WI38 (cell line): Measurements from ENCODE around the gene RBM20.

ENCODE experiments used
- H3K4me3 ChIP-seq: 2 replicates; pipeline ENCODE4 v1.5.1; 2011; ENCODE audit warnings: low read depth, mild to moderate bottlenecking, control low read depth, low read length
- CTCF ChIP-seq: IDR thresholded peaks from 2 replicates; pipeline ENCODE4 v1.5.1; 2012; ENCODE audit warnings: low read depth, mild to moderate bottlenecking, control low read depth, low read length

RBM20 gene

GRCh38 chr10:110786172-110786571, 142.0 kb downstream of the RBM20 start:
- TF ChIP-seq CTCF = no peak

GRCh38 chr10:110788620-110789385, 144.7 kb downstream of the RBM20 start:
- no peak overlapping the region for H3K4me3 ChIP-seq
- no peak for TF ChIP-seq CTCF

More at GRCh38 chr10:110786172-110786571, 142.0 kb downstream of the RBM20 start:
- no peak overlapping the region for H3K4me3 ChIP-seq

- H3K4me3 ChIP-seq = no peak overlapping the region
- no peak for TF ChIP-seq CTCF
Measured at GRCh38 chr10:110789604-110790433, 145.7 kb downstream of the RBM20 start.

- no peak for TF ChIP-seq CTCF
Measured at GRCh38 chr10:110790913-110791506, 146.9 kb downstream of the RBM20 start.

GRCh38 chr10:110791541-110792073, 147.5 kb downstream of the RBM20 start:
- H3K4me3 ChIP-seq = no peak overlapping the region
- TF ChIP-seq CTCF = no peak

More at GRCh38 chr10:110790913-110791506, 146.9 kb downstream of the RBM20 start:
- no peak overlapping the region for H3K4me3 ChIP-seq

- TF ChIP-seq CTCF = no peak
- no peak overlapping the region for H3K4me3 ChIP-seq
Measured at GRCh38 chr10:110792476-110793125, 148.5 kb downstream of the RBM20 start.
